Activated T-helper 1 cell treated with Interleukin-2 at 50 U/mL for 16 hours (primary cell): ENCODE measurements around the gene CLDND2.
A peak's percentile ranks its signal among the peaks of the same experiment; 100 is the strongest.

Experiments
- DNase-seq: peaks from one replicate; pipeline ENCODE4 v3.0.0-alpha.2; 2020; ENCODE audit warnings: low read depth

Gene CLDND2

GRCh38 chr19:51380379-51380778 is 11.6 kb upstream of the CLDND2 start:
- no peak for DNase-seq

- DNase-seq: no peak
Measured at GRCh38 chr19:51377422-51377821, 8.6 kb upstream of the CLDND2 start.

- DNase-seq: no peak
Measured at GRCh38 chr19:51375504-51376221, 6.9 kb upstream of the CLDND2 start.

GRCh38 chr19:51372649-51373504 is 4.1 kb upstream of the CLDND2 start, which contains the start of gene NKG7:
NKG7 (minus strand) TSS chr19:51372654; CDS start chr19:51372535, 119 bp downstream.
- DNase-seq: peak; percentile 46

GRCh38 chr19:51372021-51372648 is 3.3 kb upstream of the CLDND2 start:
- no peak for DNase-seq

GRCh38 chr19:51371186-51371690 is 2.4 kb upstream of the CLDND2 start:
- no peak for DNase-seq

- DNase-seq: no peak
Measured at GRCh38 chr19:51370230-51370629, 1.4 kb upstream of the CLDND2 start.

GRCh38 chr19:51367565-51368365 is 1.0 kb downstream of the CLDND2 start:
- DNase-seq: peak; percentile 89

- no peak for DNase-seq
Measured at GRCh38 chr19:51367255-51367564, 1.6 kb downstream of the CLDND2 start.

GRCh38 chr19:51366389-51367254 is 2.2 kb downstream of the CLDND2 start:
- peak; percentile 83 for DNase-seq

GRCh38 chr19:51365965-51366388 is 2.8 kb downstream of the CLDND2 start, which contains the start of gene ETFB:
ETFB (minus strand) TSS chr19:51366388; CDS start chr19:51366326, 62 bp downstream.
- no peak for DNase-seq

- no peak for DNase-seq
Measured at GRCh38 chr19:51365211-51365964, 3.4 kb downstream of the CLDND2 start.

- no peak for DNase-seq
Measured at GRCh38 chr19:51364200-51365106, 4.3 kb downstream of the CLDND2 start.

- no peak for DNase-seq
Measured at GRCh38 chr19:51361239-51361638, 7.6 kb downstream of the CLDND2 start.

GRCh38 chr19:51359294-51359693 is 9.5 kb downstream of the CLDND2 start:
- DNase-seq: no peak

GRCh38 chr19:51357952-51358351 is 10.9 kb downstream of the CLDND2 start:
- no peak for DNase-seq

GRCh38 chr19:51356159-51356801 is 12.5 kb downstream of the CLDND2 start:
- no peak for DNase-seq

GRCh38 chr19:51354742-51355148 is 14.1 kb downstream of the CLDND2 start:
- DNase-seq: no peak
